Activated CD4-positive, alpha-beta T cell treated with anti-CD3 and anti-CD28 coated beads, Interleukin-2, Interleukin-6, amounts not matched to agents 100 ng/mL and 50 ng/mL, durations not matched to agents 16 hours and 8 hours (primary cell): Measurements from ENCODE around the gene UBXN11.
"Not testable (repeated sequence)": the region's sequence is repeated elsewhere in the genome, so short reads cannot be mapped to it uniquely, and the experiment has no call there.

Source experiments
- DNase-seq: peaks from one replicate; pipeline ENCODE4 v3.0.0-alpha.2; 2020

The UBXN11 gene

GRCh38 chr1:26336477-26337205 is 30.2 kb upstream of the UBXN11 start:
- peak; percentile 82 for DNase-seq

GRCh38 chr1:26335774-26336476 is 29.5 kb upstream of the UBXN11 start:
- no peak for DNase-seq

GRCh38 chr1:26333312-26333711 is 26.9 kb upstream of the UBXN11 start:
- not testable (repeated sequence) for DNase-seq

GRCh38 chr1:26330276-26330675 is 23.8 kb upstream of the UBXN11 start:
- DNase-seq = no peak

GRCh38 chr1:26329380-26329779 is 22.9 kb upstream of the UBXN11 start:
- not testable (repeated sequence) for DNase-seq

- no peak for DNase-seq
Observed at GRCh38 chr1:26328597-26328996, 22.2 kb upstream of the UBXN11 start.

- DNase-seq = no peak
Observed at GRCh38 chr1:26327956-26328362, 21.5 kb upstream of the UBXN11 start.

- DNase-seq = no peak
Observed at GRCh38 chr1:26324550-26324949, 18.1 kb upstream of the UBXN11 start.

GRCh38 chr1:26323382-26323781 is 16.9 kb upstream of the UBXN11 start:
- no peak for DNase-seq

- no peak for DNase-seq
Observed at GRCh38 chr1:26322042-26322331, 15.6 kb upstream of the UBXN11 start.

GRCh38 chr1:26321315-26322041 is 15.0 kb upstream of the UBXN11 start:
- peak; percentile 97 for DNase-seq

GRCh38 chr1:26320896-26321295 is 14.5 kb upstream of the UBXN11 start:
- DNase-seq = no peak

GRCh38 chr1:26318338-26319064 is 12.1 kb upstream of the UBXN11 start:
- DNase-seq = peak; percentile 63

- peak; percentile 85 for DNase-seq
Observed at GRCh38 chr1:26317612-26318337, 11.3 kb upstream of the UBXN11 start, which contains the start of gene CD52. Gene CD52 (plus strand): TSS chr1:26317958. CDS start chr1:26318018, 60 bp downstream.

- no peak for DNase-seq
Observed at GRCh38 chr1:26317146-26317545, 10.7 kb upstream of the UBXN11 start.

- no peak for DNase-seq
Observed at GRCh38 chr1:26315874-26316850, 9.7 kb upstream of the UBXN11 start.

- DNase-seq = no peak
Observed at GRCh38 chr1:26314501-26314900, 8.1 kb upstream of the UBXN11 start.

- DNase-seq = peak; percentile 60
Observed at GRCh38 chr1:26307966-26308899, 1.8 kb upstream of the UBXN11 start.

GRCh38 chr1:26307363-26307781 is 936 bp upstream of the UBXN11 start:
- peak; percentile 54 for DNase-seq
